Caco-2 (cell line): Measurements from ENCODE around the gene FOXJ1. TPM values are rescaled to one million over a fixed set of nuclear protein-coding genes. Genes with fewer than 3 reads are reported as not detected.

Source experiments
- BruUV-seq: library from RNA; stranded (reverse); fragments of 400-500 nt; replicated peaks from 2 replicates; lab custom pipeline; 2021; lab: Mats Ljungman, UMichigan
- CTCF ChIA-PET: fragments of 300-600 bp; sonication (Branson Sonifier 250); formaldehyde crosslinking; loops from one replicate; lab custom pipeline; 2022; ENCODE audit warnings: antibody characterized with exemption; lab: Charles Lee
- POLR2A ChIA-PET: fragments of 300-600 bp; sonication (Branson Sonifier 250); formaldehyde crosslinking; loops from one replicate; lab custom pipeline; 2022; ENCODE audit warnings: antibody characterized with exemption; lab: Charles Lee
- DNase-seq, 2 experiments: peaks; one replicate each; pipeline versions ENCODE4 v3.0.0 to v3.0.0-alpha.2; 2020 to 2022
- H3K27me3 ChIP-seq: replicated peaks from 2 replicates; pipeline ENCODE4 v1.6.0; 2011; ENCODE audit warnings: low read length; ENCODE audit not compliant: control insufficient read depth, insufficient read depth
- H3K36me3 ChIP-seq: 2 replicates; pipeline ENCODE4 v1.5.1; 2011; ENCODE audit warnings: low read length; ENCODE audit not compliant: control insufficient read depth, insufficient read depth
- H3K4me1 ChIP-seq: fragments of 250-450 bp; sonication (Bioruptor Pico); 2 replicates; pipeline ENCODE4 v1.5.1; 2020; ENCODE audit warnings: mild to moderate bottlenecking
- H3K4me3 ChIP-seq: 2 replicates; pipeline ENCODE4 v1.5.1; 2011; ENCODE audit warnings: low read depth, mild to moderate bottlenecking, control low read depth, low read length
- H3K9me3 ChIP-seq: fragments of 250-450 bp; sonication (Bioruptor Pico); 2 replicates; pipeline ENCODE4 v1.5.1; 2020; ENCODE audit warnings: mild to moderate bottlenecking, moderate library complexity
- H3K27ac Mint-ChIP-seq: one replicate; pipeline ENCODE4 v1.8.0; 2022; ENCODE audit warnings: mixed read lengths; ENCODE audit not compliant: unreplicated experiment
- H3K27me3 Mint-ChIP-seq: one replicate; pipeline ENCODE4 v1.8.0; 2022; ENCODE audit warnings: mixed read lengths; ENCODE audit not compliant: insufficient read depth, unreplicated experiment
- H3K36me3 Mint-ChIP-seq: one replicate; pipeline ENCODE4 v1.8.0; 2022; ENCODE audit warnings: mild to moderate bottlenecking, mixed read lengths; ENCODE audit not compliant: insufficient read depth, unreplicated experiment
- H3K4me1 Mint-ChIP-seq: one replicate; pipeline ENCODE4 v1.8.0; 2022; ENCODE audit warnings: low read depth, mixed read lengths; ENCODE audit not compliant: unreplicated experiment
- H3K4me3 Mint-ChIP-seq: one replicate; pipeline ENCODE4 v1.8.0; 2022; ENCODE audit warnings: mild to moderate bottlenecking, moderate library complexity, mixed read lengths; ENCODE audit not compliant: unreplicated experiment
- H3K9me3 Mint-ChIP-seq: one replicate; pipeline ENCODE4 v1.8.0; 2022; ENCODE audit warnings: mixed read lengths; ENCODE audit not compliant: unreplicated experiment
- intact Hi-C: fragments of 100-400 bp; cut with micrococcal nuclease; formaldehyde crosslinking; loops from one replicate; pipeline ENCODE4 v1.10.0; 2022; ENCODE audit not compliant: unreplicated experiment
- total RNA-seq: library from RNA; stranded (reverse); gene quantifications from 2 replicates; pipeline ENCODE4 v1.2.3, GENCODE V29; 2022
- TF ChIP-seq, protein P1 (sequence below), 2 experiments: fragments of 200-600 bp in 1 of 2; IDR thresholded peaks; 1 replicate in 1 of 2; 2 replicates in 1 of 2; pipeline versions ENCODE4 v1.5.1 to v1.8.0; 2011 to 2022; ENCODE audit warnings: antibody characterized with exemption in 1 of 2, control low read depth in 1 of 2, inconsistent platforms in 1 of 2, low read depth in 1 of 2, low read length in 1 of 2, mild to moderate bottlenecking in 1 of 2, moderate library complexity in 1 of 2; ENCODE audit not compliant: insufficient read depth in 1 of 2, severe bottlenecking in 1 of 2, unreplicated experiment in 1 of 2

FOXJ1 gene
- total RNA-seq, 1 experiment from 2014 or later = 10.7 TPM

DNA sequence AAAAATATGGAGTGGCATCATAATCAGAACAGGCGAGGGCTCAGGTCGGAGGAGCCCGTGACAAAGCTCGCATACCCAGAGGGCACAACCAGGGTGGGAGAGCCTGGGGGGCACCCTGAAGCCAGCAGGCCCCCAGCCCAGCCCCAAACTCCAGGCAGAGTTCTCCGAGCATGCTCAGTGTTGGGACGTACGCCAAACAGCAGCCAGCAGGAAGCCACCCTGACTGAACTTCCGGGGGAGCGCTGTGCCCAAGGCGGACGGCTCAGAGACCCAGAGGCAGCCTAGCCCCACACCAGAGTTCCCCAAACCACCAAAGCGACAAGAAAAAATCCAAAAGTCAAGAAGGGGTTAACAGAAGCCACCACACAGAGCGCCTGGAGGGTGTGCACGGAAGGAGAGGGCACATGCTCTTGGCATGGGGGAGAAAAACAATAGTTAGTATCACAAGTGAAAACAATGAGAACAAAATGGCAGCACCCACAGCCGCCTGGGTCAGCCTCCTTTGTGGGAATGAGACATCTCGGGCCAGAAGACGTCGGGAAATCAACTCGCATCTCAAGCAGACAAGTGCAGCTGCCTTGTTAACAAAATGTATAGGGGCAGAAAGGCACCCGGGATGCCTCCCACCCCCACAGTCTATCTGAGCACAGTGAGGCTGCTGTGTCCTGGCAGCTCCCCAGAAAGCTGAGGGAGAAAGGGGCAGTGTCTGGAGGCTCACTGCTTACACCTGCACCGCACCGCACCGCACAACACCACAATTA is 49.3 kb downstream of the FOXJ1 start:
- Histone ChIP-seq H3K27me3 (no peaks in the 10 kb centered on the region), H3K9me3 (no peaks in the 10 kb centered on the region), H3K36me3 (peaks cover 3% of the 10 kb centered on the region), H3K4me3 (no peak overlapping the region), H3K4me1 (no peaks in the 10 kb centered on the region)
- TF ChIP-seq, protein P1, sequence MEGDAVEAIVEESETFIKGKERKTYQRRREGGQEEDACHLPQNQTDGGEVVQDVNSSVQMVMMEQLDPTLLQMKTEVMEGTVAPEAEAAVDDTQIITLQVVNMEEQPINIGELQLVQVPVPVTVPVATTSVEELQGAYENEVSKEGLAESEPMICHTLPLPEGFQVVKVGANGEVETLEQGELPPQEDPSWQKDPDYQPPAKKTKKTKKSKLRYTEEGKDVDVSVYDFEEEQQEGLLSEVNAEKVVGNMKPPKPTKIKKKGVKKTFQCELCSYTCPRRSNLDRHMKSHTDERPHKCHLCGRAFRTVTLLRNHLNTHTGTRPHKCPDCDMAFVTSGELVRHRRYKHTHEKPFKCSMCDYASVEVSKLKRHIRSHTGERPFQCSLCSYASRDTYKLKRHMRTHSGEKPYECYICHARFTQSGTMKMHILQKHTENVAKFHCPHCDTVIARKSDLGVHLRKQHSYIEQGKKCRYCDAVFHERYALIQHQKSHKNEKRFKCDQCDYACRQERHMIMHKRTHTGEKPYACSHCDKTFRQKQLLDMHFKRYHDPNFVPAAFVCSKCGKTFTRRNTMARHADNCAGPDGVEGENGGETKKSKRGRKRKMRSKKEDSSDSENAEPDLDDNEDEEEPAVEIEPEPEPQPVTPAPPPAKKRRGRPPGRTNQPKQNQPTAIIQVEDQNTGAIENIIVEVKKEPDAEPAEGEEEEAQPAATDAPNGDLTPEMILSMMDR (IDR thresholded peaks at IDR 0.05; ENCODE audit: insufficient read depth in 1 of 2, low read depth in 1 of 2, low read length in 1 of 2, severe bottlenecking in 1 of 2, unreplicated experiment in 1 of 2) = no peak
- POLR2A ChIA-PET = no interaction called here
- peaks cover 68% of the 10 kb centered on the region for H3K36me3 Mint-ChIP-seq
- BruUV-seq = TSS peak; percentile 3
- H3K27me3 Mint-ChIP-seq = no peaks in the 10 kb centered on the region
- no peak for DNase-seq
- no peak overlapping the region for H3K4me3 Mint-ChIP-seq
- CTCF ChIA-PET = interaction anchor here (0.6 kb wide), 1 partner anchor 27 kb away, joined by 4 read pairs; no protein-coding TSS in a partner anchor
- H3K9me3 Mint-ChIP-seq = no peaks in the 10 kb centered on the region
- intact Hi-C loops = no loop called here
- no peak overlapping the region for H3K27ac Mint-ChIP-seq
- H3K4me1 Mint-ChIP-seq = no peaks in the 10 kb centered on the region

DNA sequence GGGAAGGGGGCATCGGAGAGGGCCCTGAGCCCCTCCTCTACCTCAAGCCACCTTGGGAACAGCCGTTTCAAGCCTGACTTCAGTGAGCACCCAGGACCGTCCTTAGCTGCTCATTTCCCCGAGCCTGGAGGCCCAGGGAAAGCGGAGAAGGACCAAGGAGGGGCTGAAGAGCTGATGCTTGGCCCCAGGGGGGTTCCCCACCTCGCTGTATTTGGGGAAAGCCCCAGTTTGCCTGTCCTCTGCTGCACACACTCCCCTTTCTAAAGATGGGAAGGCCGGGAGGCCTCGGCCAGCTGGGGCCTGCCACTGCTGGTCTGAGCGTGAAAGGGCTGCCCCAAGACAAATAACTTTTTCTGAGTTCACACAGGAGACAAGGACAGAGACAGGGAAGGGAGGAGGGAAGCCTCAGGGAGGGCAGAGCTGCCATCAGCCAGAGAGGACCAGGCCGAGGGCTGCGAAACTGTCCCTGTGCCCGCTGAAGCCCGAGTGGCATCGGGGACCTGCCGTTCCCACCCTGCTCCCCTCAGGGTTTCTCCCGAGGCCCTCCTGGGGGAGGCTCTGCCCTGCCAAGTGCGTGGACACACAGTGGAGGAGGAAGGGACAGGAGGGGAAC is 50.4 kb downstream of the FOXJ1 start:
- Mint-ChIP-seq H3K27ac (no peak overlapping the region), H3K4me3 (no peak overlapping the region), H3K4me1 (no peaks in the 10 kb centered on the region), H3K9me3 (no peaks in the 10 kb centered on the region), H3K27me3 (no peaks in the 10 kb centered on the region), H3K36me3 (peaks cover 58% of the 10 kb centered on the region)
- H3K9me3 ChIP-seq = no peaks in the 10 kb centered on the region
- H3K36me3 ChIP-seq = peaks cover 5% of the 10 kb centered on the region
- CTCF ChIA-PET = no interaction called here
- intact Hi-C loops = no loop called here
- DNase-seq = no peak
- no peak overlapping the region for H3K4me3 ChIP-seq
- TF ChIP-seq, protein P1 (IDR thresholded peaks at IDR 0.05; ENCODE audit: insufficient read depth in 1 of 2, low read depth in 1 of 2, low read length in 1 of 2, severe bottlenecking in 1 of 2, unreplicated experiment in 1 of 2) = no peak
- no peaks in the 10 kb centered on the region for H3K4me1 ChIP-seq
- POLR2A ChIA-PET = no interaction called here
- H3K27me3 ChIP-seq = no peaks in the 10 kb centered on the region
- BruUV-seq = no TSS peak

DNA sequence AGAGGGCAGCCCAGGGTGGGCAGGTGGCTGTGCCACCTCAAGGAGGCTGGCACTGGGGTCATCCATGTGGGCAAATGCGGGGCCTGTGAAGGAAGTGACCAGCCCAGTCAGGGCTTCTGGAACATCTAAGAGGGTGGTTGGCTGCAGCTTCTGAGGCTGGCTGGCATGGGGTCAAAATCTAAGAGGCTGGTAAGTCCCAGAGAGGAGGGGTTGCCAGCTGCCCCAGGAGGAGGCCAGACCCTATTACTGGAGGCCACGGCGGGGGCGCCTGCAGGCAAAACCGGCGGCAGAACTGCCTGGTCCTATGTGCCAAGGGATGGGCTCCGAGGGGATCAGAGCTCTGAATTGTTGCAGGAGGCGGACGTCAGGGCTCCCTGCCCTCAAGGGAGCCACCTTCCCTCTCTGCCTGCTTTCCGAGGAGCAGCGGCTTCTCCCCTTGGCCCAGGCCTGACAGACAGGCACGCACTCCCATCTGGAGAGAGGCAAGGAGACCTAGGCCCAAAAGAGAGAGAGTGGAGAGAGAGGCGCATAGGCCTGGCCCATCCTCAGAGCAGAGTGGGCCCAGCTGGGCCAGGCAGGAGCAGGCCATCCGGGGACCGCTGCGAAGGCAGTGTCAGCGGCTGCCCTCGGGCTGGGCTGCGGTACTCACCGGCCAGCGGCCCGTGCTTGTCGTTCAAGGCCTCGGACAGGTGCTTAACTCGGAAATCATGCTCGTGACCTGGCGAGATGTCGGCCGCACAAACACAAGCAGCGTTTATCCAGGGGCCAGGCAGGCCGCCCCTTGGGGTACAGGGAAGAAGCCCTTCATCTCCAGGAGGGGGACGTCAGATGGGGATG is 51.1 kb downstream of the FOXJ1 start:
- Histone ChIP-seq H3K9me3 (no peaks in the 10 kb centered on the region), H3K4me1 (no peaks in the 10 kb centered on the region), H3K4me3 (no peak overlapping the region), H3K36me3 (peaks cover 8% of the 10 kb centered on the region), H3K27me3 (no peaks in the 10 kb centered on the region)
- no peak for DNase-seq
- Mint-ChIP-seq H3K9me3 (no peaks in the 10 kb centered on the region), H3K27ac (no peak overlapping the region), H3K4me3 (no peak overlapping the region), H3K27me3 (no peaks in the 10 kb centered on the region), H3K36me3 (peaks cover 56% of the 10 kb centered on the region), H3K4me1 (no peaks in the 10 kb centered on the region)
- TF ChIP-seq, protein P1 (IDR thresholded peaks at IDR 0.05; ENCODE audit: insufficient read depth in 1 of 2, low read depth in 1 of 2, low read length in 1 of 2, severe bottlenecking in 1 of 2, unreplicated experiment in 1 of 2) = no peak
- no TSS peak for BruUV-seq
- ChIA-PET CTCF (interaction anchor here (0.6 to 1.4 kb wide), 2 partner anchors 63 to 193 kb away, joined by 3 to 4 read pairs; partner anchors contain the start of gene TRIM65), POLR2A (interaction anchor here (0.7 kb wide), 1 partner anchor 14 kb away, joined by 3 read pairs; no protein-coding TSS in a partner anchor)
- intact Hi-C loops = no loop called here
